DND-41 (cell line): ENCODE measurements around the gene ADRA2B.

Experiments used
- ATAC-seq: fragments of 200-7000 bp; cut with Tn5 transposase; 3 replicates; pipeline ENCODE4 v1.9.1; 2021; ENCODE audit warnings: low read depth; ENCODE audit not compliant: insufficient read depth
- DNase-seq: peaks from one replicate; pipeline ENCODE4 v3.0.0-alpha.2; 2020
- H2AFZ ChIP-seq: 2 replicates; pipeline ENCODE4 v1.6.0; 2012; ENCODE audit warnings: low read depth, low read length
- H3K27ac ChIP-seq: 2 replicates; pipeline ENCODE4 v1.5.1; 2012; ENCODE audit warnings: low read length, inconsistent platforms
- H3K27me3 ChIP-seq: fragments of 200-600 bp; sonication (generic); 2 replicates; pipeline ENCODE4 v1.6.0; 2012; ENCODE audit warnings: low read length, mild to moderate bottlenecking, inconsistent platforms; ENCODE audit not compliant: insufficient read depth, poor library complexity
- H3K36me3 ChIP-seq: 2 replicates; pipeline ENCODE4 v1.5.1; 2012; ENCODE audit warnings: low read length, inconsistent platforms; ENCODE audit not compliant: insufficient read depth
- H3K4me1 ChIP-seq: 2 replicates; pipeline ENCODE4 v1.5.1; 2012; ENCODE audit warnings: mild to moderate bottlenecking, low read length; ENCODE audit not compliant: insufficient read depth
- H3K4me2 ChIP-seq: 2 replicates; pipeline ENCODE4 v1.6.0; 2012; ENCODE audit warnings: mild to moderate bottlenecking, moderate library complexity, low read length, inconsistent platforms; ENCODE audit not compliant: insufficient read depth
- H3K4me3 ChIP-seq, 2 experiments: fragments of 200-600 bp in 1 of 2; shearing (Covaris generic) in 1 of 2; 2 replicates each; pipeline ENCODE4 v1.5.1; 2012 to 2016; ENCODE audit warnings: inconsistent platforms in 2 of 2, low read length in 2 of 2, mild to moderate bottlenecking in 2 of 2, low read depth in 1 of 2, moderate library complexity in 1 of 2
- H3K79me2 ChIP-seq: 2 replicates; pipeline ENCODE4 v1.6.0; 2012; ENCODE audit warnings: low read length, inconsistent platforms; ENCODE audit not compliant: insufficient read depth
- H3K9ac ChIP-seq: 2 replicates; pipeline ENCODE4 v1.6.0; 2012; ENCODE audit warnings: low read depth, mild to moderate bottlenecking, inconsistent platforms, low read length, moderate library complexity
- H3K9me3 ChIP-seq: 2 replicates; pipeline ENCODE4 v1.5.1; 2012; ENCODE audit warnings: low read length, moderate library complexity, mild to moderate bottlenecking, inconsistent platforms; ENCODE audit not compliant: insufficient read depth, severe bottlenecking
- H4K20me1 ChIP-seq: 2 replicates; pipeline ENCODE4 v1.6.0; 2012; ENCODE audit warnings: low read length; ENCODE audit not compliant: insufficient read depth
- CTCF ChIP-seq: IDR thresholded peaks from 2 replicates; pipeline ENCODE4 v1.5.1; 2012; ENCODE audit warnings: borderline replicate concordance, low read length, moderate library complexity, mild to moderate bottlenecking; ENCODE audit not compliant: poor library complexity, severe bottlenecking; ENCODE audit errors: extremely low read depth
- EZH2 ChIP-seq: IDR thresholded peaks from 3 replicates; pipeline ENCODE4 v1.6.1; 2012; ENCODE audit warnings: borderline replicate concordance, low read depth, mild to moderate bottlenecking, moderate library complexity, low read length, inconsistent platforms; ENCODE audit not compliant: severe bottlenecking

ADRA2B gene

GRCh38 chr2:96098900-96099590 is 17.3 kb downstream of the ADRA2B start:
- ATAC-seq: no peak
- no peaks in the 10 kb centered on the region for H3K27me3 ChIP-seq
- H3K9ac ChIP-seq: no peak overlapping the region
- no peak for DNase-seq
- H3K4me2 ChIP-seq: no peak overlapping the region
- no peak for TF ChIP-seq EZH2
- TF ChIP-seq CTCF: no peak
- H3K4me1 ChIP-seq: peaks cover 19% of the 10 kb centered on the region
- H3K27ac ChIP-seq: no peak overlapping the region
- no peak overlapping the region for H3K4me3 ChIP-seq
- H3K79me2 ChIP-seq: no peaks in the 10 kb centered on the region
- no peaks in the 10 kb centered on the region for H3K9me3 ChIP-seq
- no peak overlapping the region for H2AFZ ChIP-seq
- no peaks in the 10 kb centered on the region for H3K36me3 ChIP-seq
- no peaks in the 10 kb centered on the region for H4K20me1 ChIP-seq

- no peaks in the 10 kb centered on the region for H3K79me2 ChIP-seq
- H3K4me3 ChIP-seq: no peak overlapping the region
- H3K4me1 ChIP-seq: peaks cover 14% of the 10 kb centered on the region
- no peaks in the 10 kb centered on the region for H3K9me3 ChIP-seq
- ATAC-seq (no peak), DNase-seq (peak; percentile 4)
- no peak overlapping the region for H3K27ac ChIP-seq
- H3K27me3 ChIP-seq: no peaks in the 10 kb centered on the region
- H3K36me3 ChIP-seq: no peaks in the 10 kb centered on the region
- no peak for TF ChIP-seq EZH2
- TF ChIP-seq CTCF: peak; percentile 36
- H2AFZ ChIP-seq: no peak overlapping the region
- H4K20me1 ChIP-seq: no peaks in the 10 kb centered on the region
- no peak overlapping the region for H3K4me2 ChIP-seq
- no peak overlapping the region for H3K9ac ChIP-seq
Measured at GRCh38 chr2:96097951-96098823, 18.2 kb downstream of the ADRA2B start.

GRCh38 chr2:96097441-96097840 is 18.9 kb downstream of the ADRA2B start:
- ATAC-seq (no peak), DNase-seq (no peak)
- Histone ChIP-seq H3K4me1 (peaks cover 14% of the 10 kb centered on the region), H3K9ac (no peak overlapping the region), H3K27me3 (no peaks in the 10 kb centered on the region), H3K36me3 (no peaks in the 10 kb centered on the region), H3K9me3 (no peaks in the 10 kb centered on the region), H4K20me1 (no peaks in the 10 kb centered on the region), H3K79me2 (no peaks in the 10 kb centered on the region), H3K4me2 (no peak overlapping the region), H3K27ac (no peak overlapping the region), H3K4me3 (no peak overlapping the region), H2AFZ (no peak overlapping the region)
- no peak for TF ChIP-seq CTCF
- TF ChIP-seq EZH2: no peak
